PFSK-1 (cell line): ENCODE data around the gene KAZN.

Experiments
- TAF1 ChIP-seq: IDR thresholded peaks from 2 replicates; pipeline ENCODE4 v1.6.1; 2012; ENCODE audit warnings: low read length, control low read depth, borderline replicate concordance; ENCODE audit not compliant: insufficient read depth
- TF ChIP-seq, protein P1 (sequence below), 2 experiments: IDR thresholded peaks; 2 replicates each; pipeline versions ENCODE4 v1.6.1 to v1.8.0; 2011 to 2012; ENCODE audit warnings: low read depth in 2 of 2, low read length in 2 of 2, control low read depth in 1 of 2, inconsistent platforms in 1 of 2, mild to moderate bottlenecking in 1 of 2, moderate library complexity in 1 of 2; ENCODE audit not compliant: insufficient read depth in 1 of 2

GRCh38 chr1:15036101-15036500, 437.6 kb downstream of the KAZN start:
- TF ChIP-seq TAF1 = no peak
- TF ChIP-seq, protein P1, sequence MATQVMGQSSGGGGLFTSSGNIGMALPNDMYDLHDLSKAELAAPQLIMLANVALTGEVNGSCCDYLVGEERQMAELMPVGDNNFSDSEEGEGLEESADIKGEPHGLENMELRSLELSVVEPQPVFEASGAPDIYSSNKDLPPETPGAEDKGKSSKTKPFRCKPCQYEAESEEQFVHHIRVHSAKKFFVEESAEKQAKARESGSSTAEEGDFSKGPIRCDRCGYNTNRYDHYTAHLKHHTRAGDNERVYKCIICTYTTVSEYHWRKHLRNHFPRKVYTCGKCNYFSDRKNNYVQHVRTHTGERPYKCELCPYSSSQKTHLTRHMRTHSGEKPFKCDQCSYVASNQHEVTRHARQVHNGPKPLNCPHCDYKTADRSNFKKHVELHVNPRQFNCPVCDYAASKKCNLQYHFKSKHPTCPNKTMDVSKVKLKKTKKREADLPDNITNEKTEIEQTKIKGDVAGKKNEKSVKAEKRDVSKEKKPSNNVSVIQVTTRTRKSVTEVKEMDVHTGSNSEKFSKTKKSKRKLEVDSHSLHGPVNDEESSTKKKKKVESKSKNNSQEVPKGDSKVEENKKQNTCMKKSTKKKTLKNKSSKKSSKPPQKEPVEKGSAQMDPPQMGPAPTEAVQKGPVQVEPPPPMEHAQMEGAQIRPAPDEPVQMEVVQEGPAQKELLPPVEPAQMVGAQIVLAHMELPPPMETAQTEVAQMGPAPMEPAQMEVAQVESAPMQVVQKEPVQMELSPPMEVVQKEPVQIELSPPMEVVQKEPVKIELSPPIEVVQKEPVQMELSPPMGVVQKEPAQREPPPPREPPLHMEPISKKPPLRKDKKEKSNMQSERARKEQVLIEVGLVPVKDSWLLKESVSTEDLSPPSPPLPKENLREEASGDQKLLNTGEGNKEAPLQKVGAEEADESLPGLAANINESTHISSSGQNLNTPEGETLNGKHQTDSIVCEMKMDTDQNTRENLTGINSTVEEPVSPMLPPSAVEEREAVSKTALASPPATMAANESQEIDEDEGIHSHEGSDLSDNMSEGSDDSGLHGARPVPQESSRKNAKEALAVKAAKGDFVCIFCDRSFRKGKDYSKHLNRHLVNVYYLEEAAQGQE (IDR thresholded peaks at IDR 0.05; ENCODE audit: insufficient read depth in 1 of 2, low read depth in 2 of 2, low read length in 2 of 2) = no peak
